CD4-positive, alpha-beta T cell treated with Interleukin-12 subunit alpha and Interleukin-12 subunit beta, for 1 hour (primary cell): ENCODE data around the gene ZFYVE19.

Experiments
- DNase-seq: peaks from one replicate; pipeline ENCODE4 v3.0.0-alpha.2; 2020

The ZFYVE19 gene

DNA sequence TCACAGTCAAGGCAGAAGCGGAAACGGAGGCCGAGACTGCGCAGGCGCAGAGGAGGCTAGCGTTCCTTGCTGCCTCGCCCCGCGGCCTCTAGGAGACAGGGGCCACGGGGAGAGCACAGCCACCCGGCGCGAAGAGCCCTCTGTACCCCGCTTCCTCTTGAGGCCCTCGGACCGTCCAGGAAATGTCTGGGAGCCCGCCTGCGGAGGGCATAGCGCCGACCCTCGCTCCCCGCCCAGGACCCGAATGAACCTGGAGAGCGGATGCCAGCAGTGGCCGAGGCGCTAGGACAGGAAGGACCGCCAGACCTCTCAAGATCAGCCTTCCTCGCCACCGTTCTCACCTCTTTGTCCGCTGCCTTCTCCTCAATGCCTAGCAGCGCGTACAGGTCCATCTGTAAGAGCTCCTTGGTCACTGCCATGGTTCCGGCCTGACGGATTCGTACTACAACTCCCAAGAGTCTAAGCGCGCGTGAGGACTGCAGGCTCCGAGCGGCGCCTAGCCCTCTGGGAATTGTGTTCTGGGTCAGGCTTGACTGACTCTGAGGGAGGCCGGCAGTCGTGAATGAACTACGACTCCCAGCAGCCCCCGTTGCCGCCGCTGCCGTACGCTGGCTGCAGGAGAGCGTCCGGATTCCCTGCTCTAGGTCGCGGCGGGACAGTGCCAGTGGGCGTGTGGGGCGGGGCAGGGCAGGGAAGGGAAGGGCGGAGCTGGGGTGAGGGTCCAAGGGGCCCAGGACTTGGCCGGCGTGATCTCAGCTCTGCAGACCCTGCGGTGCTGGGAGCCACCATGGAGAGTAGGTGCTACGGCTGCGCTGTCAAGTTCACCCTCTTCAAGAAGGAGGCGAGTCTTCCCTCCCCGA, at the start of gene ZFYVE19, which contains the start of gene DNAJC17:
TSS of gene ZFYVE19 (plus strand) at position 62 of the 860 bp plus-strand sequence. CDS start at position 563, 501 bp downstream.
TSS of gene DNAJC17 (minus strand) at position 446 of the 860 bp plus-strand sequence. CDS start at position 419, 27 bp downstream.
- DNase-seq: peak; percentile 94

DNA sequence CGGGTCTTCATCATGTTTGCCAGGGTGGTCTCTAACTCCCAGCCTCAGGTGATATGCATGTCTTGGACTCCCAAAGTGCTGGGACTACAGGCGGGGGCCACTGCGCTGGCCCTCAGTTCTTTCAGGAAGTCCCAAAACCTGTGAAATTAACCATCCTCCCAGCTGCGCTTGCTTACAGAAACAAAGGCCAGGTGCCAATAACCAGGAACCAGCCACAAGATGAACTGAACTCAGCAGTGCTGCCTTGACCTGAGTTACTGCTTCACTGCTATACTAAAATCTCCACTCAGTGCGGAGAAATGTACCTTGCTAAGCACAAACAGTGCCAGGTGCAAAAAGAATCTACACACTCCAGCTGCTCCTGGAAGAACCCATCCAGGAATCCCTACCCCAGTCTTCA, 46.9 kb upstream of the ZFYVE19 start:
- DNase-seq: no peak

DNA sequence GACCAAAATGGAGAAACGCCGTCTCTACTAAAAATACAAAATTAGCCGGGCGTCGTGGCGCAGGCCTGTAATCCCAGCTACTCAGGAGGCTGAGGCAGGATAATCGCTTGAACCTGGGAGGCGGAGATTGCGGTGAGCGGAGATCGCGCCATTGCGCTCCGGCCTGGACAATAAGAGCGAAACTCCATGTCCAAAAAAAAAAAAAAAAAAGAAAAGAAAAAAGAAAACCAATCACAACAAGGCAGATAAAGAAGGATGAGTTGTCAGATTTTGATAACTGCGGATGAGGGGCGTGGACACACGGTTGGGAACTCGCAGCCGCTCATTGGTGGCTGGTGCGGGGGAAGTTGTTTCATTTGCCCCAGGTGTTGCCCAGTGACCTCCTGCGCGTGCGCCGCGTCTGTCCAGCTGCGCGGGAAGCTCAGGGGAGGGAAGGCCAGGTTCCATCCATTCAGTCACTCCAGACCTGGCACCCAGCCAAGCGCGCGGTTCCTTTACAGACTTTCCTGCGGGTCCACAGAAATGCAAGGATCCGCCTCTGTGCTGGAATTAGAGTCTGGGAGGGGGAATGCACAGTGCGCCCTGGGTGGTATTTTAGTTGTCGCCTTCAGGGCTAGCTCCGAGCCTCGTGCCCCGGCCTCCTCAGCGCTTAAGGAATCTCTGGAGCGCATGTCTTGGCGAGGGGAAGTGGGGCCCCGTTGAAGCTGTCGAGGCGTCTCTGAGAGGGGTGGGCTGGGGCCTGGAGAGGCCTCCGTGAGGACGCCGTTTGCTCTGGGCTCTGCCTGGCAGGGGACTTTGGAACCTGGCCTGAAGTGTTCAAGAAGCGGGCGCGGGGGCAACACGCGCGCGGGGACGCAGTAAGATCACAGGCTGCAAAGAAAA, 43.7 kb upstream of the ZFYVE19 start:
- DNase-seq: peak; percentile 41

GRCh38 chr15:40763801-40764628, 42.9 kb upstream of the ZFYVE19 start, which contains the start of gene GCHFR:
Gene GCHFR, plus strand, starts transcription at chr15:40764068. Its CDS starts 113 bp downstream, at chr15:40764181.
- DNase-seq: peak; percentile 74

DNA sequence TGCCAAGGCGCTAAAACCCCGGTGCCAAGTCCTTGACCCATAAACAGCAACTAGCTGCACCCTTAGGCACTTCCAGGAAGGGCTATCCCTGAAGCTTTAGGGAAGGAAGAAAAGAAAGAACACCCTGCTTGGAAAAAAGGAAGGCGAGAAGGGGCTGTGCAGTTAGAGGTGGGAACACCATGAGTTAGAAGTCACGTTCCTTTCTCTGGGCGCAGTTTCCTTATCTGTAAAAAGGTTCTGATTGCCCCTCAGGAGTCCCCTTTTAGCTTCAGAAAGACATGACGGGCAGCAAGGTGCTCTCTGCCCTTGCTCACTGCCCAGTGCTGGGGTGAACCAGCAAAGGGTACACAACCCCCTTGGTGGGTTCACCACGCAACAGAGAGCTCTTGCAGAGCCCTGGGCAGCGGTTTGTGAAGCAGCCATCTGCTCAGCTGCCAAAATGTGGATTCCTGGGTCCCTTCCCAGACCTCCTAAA, 42.2 kb upstream of the ZFYVE19 start:
- DNase-seq: no peak

- no peak for DNase-seq
These were observed 40.6 kb upstream of the ZFYVE19 start for GRCh38 chr15:40766194-40766815.

DNA sequence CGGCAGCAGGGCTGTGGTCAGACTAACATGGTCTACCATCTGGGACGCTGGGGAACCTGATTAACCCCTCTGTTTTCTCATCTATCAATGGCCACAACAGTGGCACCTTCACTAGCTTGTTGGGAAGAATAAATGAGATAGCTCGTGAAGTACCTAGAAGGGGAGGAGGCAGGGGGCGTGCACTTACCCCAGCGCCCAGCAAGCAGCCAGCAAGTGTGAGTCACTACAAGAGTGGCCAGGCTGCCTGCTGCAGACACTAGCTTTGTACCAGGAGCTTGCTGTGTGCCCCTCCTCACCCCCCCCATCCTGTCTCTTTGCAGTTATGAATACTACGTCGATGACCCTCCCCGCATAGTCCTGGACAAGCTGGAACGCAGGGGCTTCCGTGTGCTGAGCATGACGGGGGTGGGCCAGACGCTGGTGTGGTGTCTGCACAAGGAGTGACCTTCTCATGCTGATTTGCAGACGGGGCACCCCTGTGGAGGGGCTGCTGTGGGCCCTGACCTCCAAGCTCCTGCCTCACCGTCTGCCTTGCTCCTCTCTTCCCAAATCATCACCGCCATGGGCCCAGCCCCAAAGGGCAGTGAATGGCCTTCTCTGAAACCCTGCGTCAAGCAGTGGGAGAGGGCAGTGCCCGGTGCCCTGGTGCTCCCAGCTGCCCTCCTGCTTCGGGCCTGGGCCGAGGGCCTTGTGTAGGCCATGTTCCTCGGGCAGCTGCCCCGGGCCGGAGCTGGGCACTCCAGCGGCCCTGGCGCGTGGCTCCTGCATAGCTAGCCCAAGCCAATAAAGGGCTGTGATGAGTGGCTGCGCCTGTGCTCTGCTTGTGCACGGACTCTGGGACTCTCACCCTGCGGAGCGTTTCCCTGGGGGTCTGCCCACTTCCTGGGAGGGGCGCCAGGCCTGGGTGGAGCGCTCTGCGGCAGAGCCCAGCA, 39.7 kb upstream of the ZFYVE19 start:
- DNase-seq: no peak

- DNase-seq: no peak
These were observed 38.9 kb upstream of the ZFYVE19 start for GRCh38 chr15:40767838-40768500.

DNA sequence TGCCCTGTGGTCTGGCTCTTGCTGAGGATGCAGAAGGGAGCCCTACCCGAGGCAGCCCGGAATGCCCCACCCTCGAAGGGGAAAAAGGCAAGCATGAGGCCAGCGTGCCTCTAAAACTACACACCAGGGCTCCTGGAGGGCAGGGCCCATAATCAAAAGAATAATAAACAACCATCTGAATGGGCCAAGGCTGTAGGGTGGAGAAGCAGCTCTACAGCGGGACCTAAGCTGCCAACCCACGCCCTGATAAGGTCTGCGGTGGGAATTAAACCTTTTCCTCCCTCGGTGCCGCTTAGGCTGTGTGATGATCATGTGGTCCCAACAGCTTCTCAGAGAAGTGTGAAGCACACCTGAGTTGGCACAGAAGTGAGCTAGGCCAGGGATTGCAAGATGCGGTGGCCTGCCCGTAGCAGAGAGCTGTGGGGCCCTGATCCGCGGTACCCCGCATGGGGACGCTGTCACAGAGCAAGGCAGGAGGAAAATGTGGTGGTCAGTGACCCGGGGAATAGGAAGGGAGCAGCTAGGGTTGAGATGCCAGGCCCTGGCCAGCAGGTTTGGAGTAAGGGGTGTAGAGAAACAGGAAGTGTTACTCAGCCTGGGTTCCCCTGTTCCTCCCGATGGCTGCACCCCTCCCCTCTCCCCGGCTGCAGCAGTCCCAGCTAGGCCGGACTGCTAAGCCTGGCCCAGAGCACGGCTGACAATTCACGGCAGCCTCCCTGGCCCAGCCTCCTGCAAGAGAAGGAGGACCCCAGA, 38.2 kb upstream of the ZFYVE19 start:
- no peak for DNase-seq

DNA sequence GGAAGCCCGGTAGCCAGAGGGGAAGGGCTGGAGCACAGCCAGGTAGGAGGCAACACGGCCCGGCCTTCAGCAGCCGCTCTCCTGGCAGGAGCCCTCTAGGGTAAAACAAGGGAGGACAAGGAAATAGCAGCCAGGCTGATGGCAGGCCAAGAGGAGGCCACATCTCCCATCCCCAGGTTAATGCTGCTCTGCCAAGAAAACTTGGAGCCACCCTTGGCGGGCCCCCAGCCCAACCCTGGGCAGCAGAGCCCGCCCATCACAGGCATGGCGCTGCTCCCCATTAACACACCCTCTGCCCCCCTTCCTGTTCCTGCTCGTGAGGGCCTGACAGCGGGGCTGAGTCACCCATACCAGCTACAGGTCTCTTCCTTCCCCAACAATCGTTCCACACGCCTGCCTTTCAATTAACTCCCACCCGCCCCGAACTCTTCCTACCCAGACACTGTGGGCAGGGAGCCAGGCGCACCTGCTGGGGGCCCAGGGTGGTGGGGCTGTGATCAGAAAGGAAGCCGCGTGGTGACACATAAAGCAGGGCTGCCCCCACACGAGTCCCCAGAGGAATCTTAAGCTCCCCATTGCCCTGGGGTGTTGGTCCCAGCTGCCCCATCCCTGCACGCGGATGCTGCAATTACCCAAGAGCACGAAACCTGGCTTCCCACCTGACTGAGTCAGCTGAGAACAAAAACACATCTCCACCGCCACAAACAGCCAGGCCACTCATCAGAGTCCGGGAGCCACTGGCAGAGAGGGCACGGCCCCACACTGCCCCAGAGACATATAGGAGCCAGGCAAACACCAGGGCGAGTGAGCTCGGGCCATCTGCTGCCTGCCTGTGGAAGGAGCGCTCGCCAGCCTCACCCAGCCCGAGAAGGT, 37.4 kb upstream of the ZFYVE19 start, which contains the start of gene C15orf62:
TSS of gene C15orf62 (plus strand) at position 707 of the 873 bp plus-strand sequence. CDS start 516 bp downstream, outside the sequence.
- DNase-seq: peak; percentile 34

DNA sequence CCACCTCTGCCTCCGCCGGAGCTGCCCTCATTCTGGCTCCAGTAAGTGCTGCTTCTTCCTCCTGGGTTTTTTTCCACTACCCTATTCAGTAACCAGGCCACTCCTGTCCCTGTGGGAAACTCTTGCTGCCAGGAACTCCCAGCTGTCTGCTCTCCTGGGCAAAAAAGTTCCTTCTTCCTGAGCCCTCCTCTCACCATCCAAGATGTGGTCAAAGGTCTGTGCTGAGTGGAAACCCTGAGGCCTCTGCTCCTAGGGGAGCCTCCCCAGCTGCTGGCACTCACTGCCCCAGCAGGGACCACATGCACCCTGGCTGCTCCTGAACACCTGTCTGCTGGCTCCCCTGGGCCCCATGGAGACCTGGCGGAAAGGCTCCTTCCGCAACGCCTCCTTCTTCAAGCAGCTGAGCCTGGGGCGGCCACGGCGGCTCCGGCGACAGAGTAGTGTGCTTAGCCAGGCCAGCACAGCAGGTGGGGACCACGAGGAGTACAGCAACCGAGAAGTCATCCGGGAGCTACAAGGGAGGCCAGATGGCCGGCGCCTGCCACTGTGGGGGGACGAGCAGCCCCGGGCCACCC, 36.7 kb upstream of the ZFYVE19 start:
- DNase-seq: no peak

DNA sequence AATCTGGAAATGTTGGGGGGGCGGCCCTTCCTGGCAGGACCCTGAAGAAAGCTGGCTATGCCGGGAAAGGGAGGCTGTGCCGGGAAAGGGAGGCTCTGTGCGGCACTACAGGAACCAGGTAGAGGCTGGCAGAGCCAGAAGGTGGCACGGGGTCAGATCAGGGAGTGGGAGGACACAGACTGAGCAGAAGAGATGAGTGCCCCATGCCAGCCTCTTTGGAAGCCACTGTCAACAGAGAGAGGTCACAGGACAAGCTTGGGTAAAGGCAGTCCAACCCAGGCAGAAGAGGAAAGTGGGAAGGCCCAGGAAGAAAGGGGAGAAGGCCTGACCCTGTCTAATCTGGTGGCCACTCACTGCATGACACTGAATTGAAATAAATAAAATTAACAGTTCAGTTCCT, 35.6 kb upstream of the ZFYVE19 start:
- DNase-seq: no peak

- DNase-seq: no peak
These were observed 34.9 kb upstream of the ZFYVE19 start for GRCh38 chr15:40772014-40772413.

- DNase-seq: no peak
These were observed 33.4 kb upstream of the ZFYVE19 start for GRCh38 chr15:40773496-40773895.

- DNase-seq: no peak
These were observed 33.0 kb upstream of the ZFYVE19 start for GRCh38 chr15:40773902-40774301.

- DNase-seq: no peak
These were observed 31.9 kb upstream of the ZFYVE19 start for GRCh38 chr15:40775007-40775406.

DNA sequence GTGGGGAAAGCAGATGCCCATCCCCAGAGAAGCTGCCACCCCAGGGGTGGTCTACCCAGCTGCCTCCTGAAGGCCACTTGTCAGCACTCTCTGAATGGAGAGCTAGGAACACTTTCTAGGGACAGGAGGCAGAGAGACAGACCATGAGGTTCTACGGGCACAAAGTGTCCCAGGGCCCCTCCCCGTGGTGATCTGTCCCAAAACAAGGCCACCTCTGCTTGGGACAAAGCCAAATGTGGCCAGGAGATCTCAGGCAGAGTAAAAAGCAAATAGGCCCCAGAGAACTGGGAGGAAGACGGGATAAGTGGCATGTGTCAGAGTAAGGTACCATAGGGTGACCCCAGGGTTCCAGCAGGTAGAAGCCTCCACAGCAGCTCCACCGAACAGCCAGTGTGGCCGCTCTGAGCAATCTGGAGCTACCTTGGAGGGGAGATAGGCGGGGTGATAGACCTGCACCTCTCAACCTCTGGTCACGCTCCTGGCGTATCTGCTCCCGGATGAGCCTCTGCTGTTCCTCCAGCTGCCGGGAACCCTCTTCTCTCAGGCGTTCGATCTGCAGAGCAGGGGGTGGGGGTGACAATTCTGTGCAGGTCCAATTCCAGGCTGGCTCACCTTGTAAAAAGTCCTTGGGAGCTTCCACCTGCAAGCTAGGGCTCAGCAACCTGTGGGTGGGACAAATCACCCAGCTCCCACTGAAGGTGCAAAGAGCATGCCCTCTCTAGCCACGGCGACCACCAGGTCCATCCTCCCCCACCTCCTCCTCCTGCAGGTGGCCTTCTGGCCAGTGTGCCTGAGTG, 31.0 kb upstream of the ZFYVE19 start:
- DNase-seq: no peak
